Pons (tissue), 1 donor: Measurements from ENCODE around the gene ZNF621.

Experiments used
- DNase-seq: peaks from one replicate; pipeline ENCODE4 v3.0.0-alpha.2; 2016; ENCODE audit warnings: low spot score

The ZNF621 gene

GRCh38 chr3:40524568-40525285 is at the start of gene ZNF621:
ZNF621 (plus strand) TSS chr3:40524960; CDS start chr3:40525841, 881 bp downstream.
- peak; percentile 80 for DNase-seq

- peak; percentile 48 for DNase-seq
These were observed 48.0 kb upstream of the ZNF621 start, which contains the start of gene ZNF619 for GRCh38 chr3:40476478-40477470. ZNF619 (plus strand) TSS chr3:40477122; CDS start chr3:40477980, 858 bp downstream.

- no peak for DNase-seq
These were observed 47.1 kb upstream of the ZNF621 start for GRCh38 chr3:40477666-40478065.

GRCh38 chr3:40487172-40487571 is 37.6 kb upstream of the ZNF621 start:
- no peak for DNase-seq

- DNase-seq, result no peak
These were observed 33.8 kb upstream of the ZNF621 start for GRCh38 chr3:40490916-40491315.

- DNase-seq, result no peak
These were observed 30.1 kb upstream of the ZNF621 start for GRCh38 chr3:40494698-40495097.

- no peak for DNase-seq
These were observed 27.5 kb upstream of the ZNF621 start for GRCh38 chr3:40497288-40497687.

GRCh38 chr3:40499952-40500351 is 24.8 kb upstream of the ZNF621 start:
- no peak for DNase-seq

GRCh38 chr3:40502034-40502433 is 22.7 kb upstream of the ZNF621 start:
- DNase-seq, result no peak

- DNase-seq, result no peak
These were observed 19.9 kb upstream of the ZNF621 start for GRCh38 chr3:40504636-40505430.

- DNase-seq, result peak; percentile 69
These were observed 18.9 kb upstream of the ZNF621 start, which contains the start of gene ZNF620 for GRCh38 chr3:40505599-40506462. ZNF620 (plus strand) TSS chr3:40506039; CDS start chr3:40506353, 314 bp downstream.

- DNase-seq, result peak; percentile 36
These were observed 13.6 kb upstream of the ZNF621 start for GRCh38 chr3:40511031-40511718.

GRCh38 chr3:40516201-40516600 is 8.6 kb upstream of the ZNF621 start:
- DNase-seq, result no peak

GRCh38 chr3:40518067-40518466 is 6.7 kb upstream of the ZNF621 start:
- no peak for DNase-seq

GRCh38 chr3:40518848-40519247 is 5.9 kb upstream of the ZNF621 start:
- no peak for DNase-seq

- DNase-seq, result no peak
These were observed 3.5 kb upstream of the ZNF621 start for GRCh38 chr3:40521254-40521653.

GRCh38 chr3:40523781-40524180 is 979 bp upstream of the ZNF621 start:
- DNase-seq, result peak; percentile 62

GRCh38 chr3:40524222-40524567 is 565 bp upstream of the ZNF621 start:
- peak; percentile 39 for DNase-seq

GRCh38 chr3:40528426-40528825 is 3.7 kb downstream of the ZNF621 start:
- DNase-seq, result peak; percentile 69

- DNase-seq, result no peak
These were observed 7.5 kb downstream of the ZNF621 start for GRCh38 chr3:40532252-40532651.
